Stimulated activated CD8-positive, alpha-beta memory T cell treated with anti-CD3 and anti-CD28 coated beads, Interleukin-7, amount 100 ng/mL, for 4 hours (primary cell): ENCODE measurements around the gene TRIM67.
A peak's percentile ranks its signal among the peaks of the same experiment; 100 is the strongest.

Experiments used
- DNase-seq, 2 donors: peaks; one replicate each; pipeline ENCODE4 v3.0.0-alpha.2; 2020; ENCODE audit warnings: low read depth in 2 of 2

Gene TRIM67

GRCh38 chr1:231233735-231234417, 72.0 kb downstream of the TRIM67 start:
- DNase-seq, result no peak

GRCh38 chr1:231234506-231234905, 72.6 kb downstream of the TRIM67 start:
- DNase-seq, result no peak

- DNase-seq, result no peak
These were observed 73.8 kb downstream of the TRIM67 start for GRCh38 chr1:231235526-231236207.

- DNase-seq, result no peak
These were observed 74.3 kb downstream of the TRIM67 start for GRCh38 chr1:231236208-231236591.

GRCh38 chr1:231236938-231237337, 75.1 kb downstream of the TRIM67 start:
- DNase-seq, result no peak

- DNase-seq, result no peak
These were observed 76.4 kb downstream of the TRIM67 start for GRCh38 chr1:231238298-231238697.

GRCh38 chr1:231240531-231240882, 78.6 kb downstream of the TRIM67 start:
- DNase-seq, result no peak

GRCh38 chr1:231240883-231241735, 79.3 kb downstream of the TRIM67 start, which contains the start of gene GNPAT:
Gene GNPAT, plus strand, starts transcription at chr1:231241212. Its CDS starts 167 bp downstream, at chr1:231241379.
- DNase-seq, result peak; percentile 78 to 85

GRCh38 chr1:231241750-231242149, 79.9 kb downstream of the TRIM67 start:
- no peak for DNase-seq

- no peak for DNase-seq
These were observed 80.8 kb downstream of the TRIM67 start for GRCh38 chr1:231242516-231243198.

- DNase-seq, result no peak
These were observed 86.9 kb downstream of the TRIM67 start for GRCh38 chr1:231248778-231249177.

GRCh38 chr1:231252336-231252735, 90.5 kb downstream of the TRIM67 start:
- no peak for DNase-seq

GRCh38 chr1:231260351-231260750, 98.5 kb downstream of the TRIM67 start:
- DNase-seq, result no peak

- no peak for DNase-seq
These were observed 102.8 kb downstream of the TRIM67 start for GRCh38 chr1:231264642-231265041.

GRCh38 chr1:231265379-231265778, 103.5 kb downstream of the TRIM67 start:
- DNase-seq, result no peak

- DNase-seq, result no peak
These were observed 105.0 kb downstream of the TRIM67 start for GRCh38 chr1:231266811-231267322.
